SW480 (cell line): Measurements from ENCODE around the gene CMTM1.
"Not testable (repeated sequence)": the region's sequence is repeated elsewhere in the genome, so short reads cannot be mapped to it uniquely, and the experiment has no call there.

Experiments used
- DNase-seq: peaks from one replicate; pipeline ENCODE4 v3.0.0-alpha.2; 2016; ENCODE audit warnings: low spot score

Gene CMTM1

DNA sequence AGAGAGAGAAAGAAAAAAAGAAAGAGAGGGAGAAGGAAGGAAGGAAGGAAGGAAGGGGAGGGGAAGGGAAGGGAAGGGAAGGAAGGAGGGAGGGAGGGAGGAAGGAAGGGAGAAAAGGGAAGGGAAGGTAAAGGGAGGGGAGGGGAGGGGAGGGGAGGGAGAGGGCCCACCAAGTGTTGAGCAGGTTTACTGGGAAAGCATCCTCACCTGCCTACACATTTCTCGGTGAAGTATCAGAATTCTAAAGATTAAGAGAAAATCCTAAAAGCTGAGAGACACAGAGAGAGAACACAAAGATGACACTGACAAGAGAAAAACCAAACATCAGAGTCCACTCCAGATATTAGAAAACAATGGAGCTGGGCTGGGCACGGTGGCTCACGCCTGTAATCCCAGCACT, 26.0 kb downstream of the CMTM1 start:
- DNase-seq = no peak

DNA sequence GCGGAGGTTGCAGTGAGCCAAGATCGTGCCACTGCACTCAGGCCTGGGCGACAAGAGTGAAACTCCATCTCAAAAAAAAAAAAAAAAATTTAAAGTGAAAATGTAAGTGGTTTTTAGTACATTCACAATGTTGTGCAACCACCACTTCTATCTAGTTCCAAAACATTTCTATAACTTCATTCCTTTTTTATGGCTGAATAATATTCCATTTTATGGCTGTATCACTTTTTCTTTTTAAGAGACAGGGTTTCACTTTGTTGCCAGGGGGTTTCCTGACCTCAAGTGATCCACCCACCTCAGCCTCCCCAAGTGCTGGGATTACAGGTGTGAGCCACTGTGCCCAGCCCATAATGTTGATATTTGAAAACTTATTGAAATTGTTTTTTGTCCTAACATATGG, 26.6 kb downstream of the CMTM1 start:
- no peak for DNase-seq

DNA sequence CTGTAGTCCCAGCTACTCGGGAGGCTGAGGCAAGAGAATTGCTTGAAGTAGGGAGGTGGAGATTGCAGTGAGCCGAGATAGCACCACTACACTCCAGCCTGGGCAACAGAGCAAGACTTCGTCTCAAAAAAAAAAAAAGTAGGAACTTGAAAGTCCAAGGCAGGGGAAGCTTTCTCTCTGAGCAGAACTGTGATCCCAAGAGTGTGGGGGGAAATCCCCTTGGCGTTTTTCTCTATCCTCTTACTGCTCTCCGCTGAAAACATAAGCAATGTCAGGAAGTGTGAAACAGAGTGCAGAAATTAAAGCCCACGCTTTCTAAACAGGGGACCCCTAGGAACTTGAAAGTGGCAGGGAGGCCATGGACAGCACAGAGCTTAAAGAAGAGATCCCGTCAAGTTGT, 28.5 kb downstream of the CMTM1 start:
- DNase-seq = no peak

DNA sequence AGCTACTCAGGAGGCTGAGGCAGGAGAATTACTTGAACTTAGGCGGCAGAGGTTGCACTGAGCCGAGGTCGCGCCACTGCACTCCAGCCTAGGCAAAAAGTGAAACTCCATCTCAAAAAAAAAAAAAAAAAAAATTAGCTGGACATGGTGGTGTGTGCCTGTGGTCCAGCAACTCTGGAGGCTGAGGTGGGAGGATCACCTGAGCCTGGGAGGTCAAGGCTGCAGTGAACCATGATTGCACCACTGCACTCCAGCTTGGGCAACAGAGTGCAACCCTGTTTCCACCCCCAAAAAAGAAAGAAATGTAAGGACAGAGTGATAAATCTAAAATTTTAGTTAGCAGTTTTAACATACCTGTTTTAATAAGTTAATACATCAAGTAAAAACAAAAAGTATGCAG, 30.3 kb downstream of the CMTM1 start:
- DNase-seq = not testable (repeated sequence)

GRCh38 chr16:66596986-66597848, 31.0 kb downstream of the CMTM1 start:
- DNase-seq = no peak

- DNase-seq = no peak
These were observed 31.9 kb downstream of the CMTM1 start for GRCh38 chr16:66598111-66598510.

DNA sequence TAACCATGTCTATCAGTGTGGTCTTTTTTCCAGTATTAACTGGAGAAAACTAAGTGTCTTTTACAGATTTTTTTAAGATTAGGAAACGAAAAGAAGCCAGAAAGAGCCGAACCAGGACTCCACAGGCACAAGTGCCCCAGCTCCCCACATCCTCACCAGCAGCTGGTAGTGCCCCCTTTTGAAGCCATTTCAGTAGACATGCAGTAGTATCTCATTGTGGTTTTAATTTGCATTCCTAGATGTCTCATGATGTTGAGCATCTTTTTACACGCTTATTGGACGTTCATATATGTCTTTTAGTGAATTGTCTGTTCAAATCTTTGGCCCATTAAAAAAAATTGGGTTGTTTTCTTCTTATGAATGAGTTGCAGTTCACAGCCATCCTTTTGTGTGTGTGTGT, 33.5 kb downstream of the CMTM1 start:
- no peak for DNase-seq

DNA sequence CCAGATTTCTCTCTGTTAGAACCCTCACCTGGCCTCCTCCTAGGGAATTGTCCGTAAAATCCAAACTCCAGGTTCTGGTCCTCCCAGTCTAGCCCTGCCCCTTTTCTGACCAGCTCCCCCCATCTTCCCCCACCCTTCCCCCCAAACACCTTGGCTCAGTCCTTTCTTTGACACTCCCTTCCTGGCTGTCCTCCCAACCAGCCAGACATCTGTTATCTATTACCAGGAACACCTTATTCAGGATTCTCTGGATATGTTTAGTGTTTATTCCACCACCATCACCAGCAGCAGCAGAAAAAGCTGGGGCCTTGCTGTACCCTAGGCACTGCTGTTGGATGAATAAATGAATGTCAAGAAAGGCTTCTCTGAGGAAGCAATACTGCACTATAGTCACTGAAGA, 34.2 kb downstream of the CMTM1 start:
- DNase-seq = no peak

- no peak for DNase-seq
These were observed 35.2 kb downstream of the CMTM1 start for GRCh38 chr16:66601471-66601870.

- DNase-seq = no peak
These were observed 37.5 kb downstream of the CMTM1 start for GRCh38 chr16:66603537-66604375.

DNA sequence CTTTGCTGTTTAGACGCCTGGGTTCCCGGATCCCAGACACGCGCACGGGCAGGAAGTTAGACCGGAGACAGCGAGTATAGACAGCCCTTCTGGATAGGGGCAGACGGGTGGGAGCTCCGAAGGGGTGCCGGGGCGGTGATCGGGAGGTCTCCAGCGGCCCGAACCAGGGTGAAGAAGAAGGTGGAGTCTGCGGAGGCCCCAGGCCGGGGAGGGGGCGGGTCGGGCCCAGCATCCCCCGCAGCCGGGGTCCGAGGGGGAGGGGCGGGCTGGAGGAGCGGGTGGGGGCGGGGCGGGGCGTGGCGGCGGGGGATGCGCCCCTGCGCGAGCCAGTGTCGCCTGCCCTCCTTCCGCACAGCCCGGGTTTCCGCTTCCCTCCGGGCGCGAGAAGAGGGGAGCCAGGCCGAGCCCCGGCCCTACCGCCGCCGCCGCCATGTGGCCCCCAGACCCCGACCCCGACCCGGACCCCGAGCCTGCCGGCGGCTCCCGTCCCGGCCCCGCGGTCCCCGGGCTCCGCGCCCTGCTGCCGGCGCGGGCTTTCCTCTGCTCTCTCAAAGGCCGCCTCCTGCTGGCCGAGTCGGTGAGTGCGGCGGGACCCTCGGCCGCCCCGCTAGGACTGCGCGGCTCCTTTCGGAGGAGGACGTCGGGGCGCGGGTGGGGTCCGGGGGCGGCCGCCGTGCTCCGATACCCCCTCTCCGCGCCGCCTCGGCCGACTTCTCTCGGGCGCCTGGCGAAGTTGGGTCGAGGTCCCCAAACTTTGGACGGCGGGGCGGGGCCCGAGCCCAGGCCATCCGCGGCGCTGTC, 38.3 kb downstream of the CMTM1 start, which contains the start of gene CMTM3:
Gene CMTM3, plus strand, starts transcription at position 329 of the 801 bp plus-strand sequence. Its CDS starts 102 bp downstream, at position 431.
- DNase-seq = peak; percentile 32

GRCh38 chr16:66605177-66605978, 39.1 kb downstream of the CMTM1 start:
- DNase-seq = no peak

GRCh38 chr16:66605979-66606751, 39.9 kb downstream of the CMTM1 start:
- DNase-seq = no peak

DNA sequence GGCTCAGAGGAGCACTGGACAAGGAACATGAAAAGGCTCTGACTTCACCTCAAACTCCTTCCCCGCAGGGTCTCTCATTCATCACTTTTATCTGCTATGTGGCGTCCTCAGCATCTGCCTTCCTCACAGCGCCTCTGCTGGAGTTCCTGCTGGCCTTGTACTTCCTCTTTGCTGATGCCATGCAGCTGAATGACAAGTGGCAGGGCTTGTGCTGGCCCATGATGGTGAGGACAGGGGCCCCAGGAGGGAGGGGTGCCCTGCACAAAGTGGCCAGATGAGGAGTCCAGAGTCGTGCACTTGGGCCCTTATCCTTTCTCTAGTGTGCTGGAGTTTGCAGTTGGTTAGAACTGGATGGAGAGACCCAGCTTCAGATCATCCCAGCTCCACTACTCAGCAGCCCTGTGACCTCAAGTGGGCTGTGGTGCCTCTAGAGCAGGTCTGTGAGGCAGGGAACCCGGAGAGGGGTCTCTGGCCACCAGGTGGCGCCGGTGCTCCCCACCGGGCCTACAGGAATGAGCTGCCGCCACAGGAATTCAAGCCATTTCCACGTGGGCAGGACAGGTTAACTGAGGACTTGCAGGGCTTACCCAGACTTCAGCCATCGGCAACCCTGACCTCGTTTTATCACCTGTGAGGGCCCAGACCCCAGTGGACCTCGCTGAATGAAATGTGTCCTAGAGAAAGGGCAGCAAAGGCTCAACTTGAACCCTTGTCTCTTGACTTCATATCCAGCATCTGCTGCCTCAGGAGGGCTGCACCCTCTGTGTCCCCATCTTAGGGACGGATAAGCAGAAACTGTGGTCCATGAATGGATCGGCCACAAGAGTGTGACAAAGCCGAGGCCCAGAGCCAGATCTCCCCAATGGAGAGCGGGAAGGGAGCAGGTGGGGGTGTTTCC, 42.3 kb downstream of the CMTM1 start:
- DNase-seq = peak; percentile 90

DNA sequence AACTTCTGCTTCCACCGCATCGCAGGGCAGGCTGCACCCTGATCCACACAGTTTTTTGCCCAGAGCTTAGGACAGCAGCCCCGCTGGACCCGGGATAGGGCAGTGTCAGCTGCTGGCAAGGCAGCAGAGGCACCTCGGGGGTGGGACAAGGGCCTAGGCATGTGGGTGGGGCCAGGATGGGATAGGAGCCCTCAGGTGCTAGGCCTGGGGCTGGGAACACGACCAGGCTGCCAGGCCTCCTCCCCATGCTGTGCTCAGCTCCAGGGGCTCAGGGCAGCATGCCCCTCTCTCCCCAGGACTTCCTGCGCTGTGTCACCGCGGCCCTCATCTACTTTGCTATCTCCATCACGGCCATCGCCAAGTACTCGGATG, 42.9 kb downstream of the CMTM1 start:
- DNase-seq = no peak

GRCh38 chr16:66610111-66610820, 44.0 kb downstream of the CMTM1 start:
- no peak for DNase-seq

GRCh38 chr16:66611911-66612310, 45.7 kb downstream of the CMTM1 start:
- DNase-seq = not testable (repeated sequence)

GRCh38 chr16:66612422-66612821, 46.2 kb downstream of the CMTM1 start:
- DNase-seq = no peak
